GM12865 (cell line): ENCODE measurements around the gene ZNF98.

Experiments
- DNase-seq: peaks from one replicate; pipeline ENCODE4 v3.0.0; 2010; ENCODE audit warnings: low read depth
- H3K4me3 ChIP-seq: 2 replicates; pipeline ENCODE4 v1.5.1; 2011; ENCODE audit warnings: mild to moderate bottlenecking, low read depth, low read length, control low read depth
- CTCF ChIP-seq: IDR thresholded peaks from 2 replicates; pipeline ENCODE4 v1.5.1; 2011; ENCODE audit warnings: low read length, control low read depth, low read depth, inconsistent platforms; ENCODE audit not compliant: insufficient read depth; ENCODE audit errors: missing control alignments

Gene ZNF98

GRCh38 chr19:22421797-22422196 lies 349 bp downstream of the ZNF98 start:
- no peak for TF ChIP-seq CTCF
- no peak overlapping the region for H3K4me3 ChIP-seq
- DNase-seq, result no peak

DNA sequence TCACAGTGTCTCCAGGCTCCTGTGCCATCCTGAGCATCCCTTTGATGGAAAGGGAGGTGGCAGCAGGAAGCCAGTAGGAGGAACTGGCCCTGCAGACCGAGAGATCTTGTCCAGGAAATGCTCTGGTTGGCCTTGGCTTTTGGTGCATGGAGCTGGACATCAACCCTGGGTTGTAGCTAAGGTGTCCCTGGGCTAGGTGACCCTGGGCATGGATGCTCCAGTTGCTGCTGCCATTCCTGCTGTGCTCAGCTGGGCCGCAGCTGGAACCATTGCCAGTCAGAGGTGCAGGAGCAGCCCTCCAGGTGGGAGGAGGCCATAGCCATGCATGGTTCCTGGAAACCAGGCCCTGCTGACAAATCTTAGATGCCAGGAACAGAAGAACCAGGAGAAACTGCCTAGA lies 67.5 kb downstream of the ZNF98 start:
- no peak for TF ChIP-seq CTCF
- H3K4me3 ChIP-seq, result no peak overlapping the region
- no peak for DNase-seq
